GM19193 (cell line): ENCODE measurements around the gene SYNJ2.

Source experiments
- POLR2A ChIP-seq: IDR thresholded peaks from 4 replicates; pipeline ENCODE4 v1.6.1; 2011; ENCODE audit not compliant: insufficient read depth, insufficient read length; ENCODE audit errors: extremely low read depth

The SYNJ2 gene

GRCh38 chr6:158115508-158115907 lies 133.8 kb downstream of the SYNJ2 start:
- no peak for TF ChIP-seq POLR2A

GRCh38 chr6:158118886-158119285 lies 137.2 kb downstream of the SYNJ2 start:
- no peak for TF ChIP-seq POLR2A

- TF ChIP-seq POLR2A = no peak
Observed at GRCh38 chr6:158121335-158121734, 139.7 kb downstream of the SYNJ2 start.

- no peak for TF ChIP-seq POLR2A
Observed at GRCh38 chr6:158122048-158122447, 140.4 kb downstream of the SYNJ2 start.

GRCh38 chr6:158124288-158124687 lies 142.6 kb downstream of the SYNJ2 start:
- no peak for TF ChIP-seq POLR2A

- no peak for TF ChIP-seq POLR2A
Observed at GRCh38 chr6:158125271-158125670, 143.6 kb downstream of the SYNJ2 start.

- no peak for TF ChIP-seq POLR2A
Observed at GRCh38 chr6:158131926-158132325, 150.3 kb downstream of the SYNJ2 start.

- no peak for TF ChIP-seq POLR2A
Observed at GRCh38 chr6:158142789-158143188, 161.1 kb downstream of the SYNJ2 start.

GRCh38 chr6:158143700-158144099 lies 162.0 kb downstream of the SYNJ2 start:
- no peak for TF ChIP-seq POLR2A
